SK-MEL-5 (cell line): Measurements from ENCODE around the gene AGBL3. TPM values are rescaled to one million over a fixed set of nuclear protein-coding genes. Genes with fewer than 3 reads are reported as not detected.
"Not testable (repeated sequence)": the region's sequence is repeated elsewhere in the genome, so short reads cannot be mapped to it uniquely, and the experiment has no call there.

Source experiments
- DNase-seq: peaks from one replicate; pipeline ENCODE4 v3.0.0-alpha.2; 2016; ENCODE audit warnings: low read depth, low spot score
- in situ Hi-C: cut with HindIII; loops from 2 replicates; pipeline ENCODE4 v1.10.0; 2016; ENCODE audit warnings: low sequenced_read_pairs, high pct_unique_total_duplicates, low pct_unique_long_range_greater_than_20kb
- total RNA-seq: library from RNA; depleted of rRNA; stranded (reverse); fragments of >200 nt; shearing (Covaris generic); gene quantifications from 2 replicates; pipeline ENCODE4 v1.2.3, GENCODE V29; 2014

The AGBL3 gene
- total RNA-seq, 1 experiment from 2014 or later: 0.90 TPM

DNA sequence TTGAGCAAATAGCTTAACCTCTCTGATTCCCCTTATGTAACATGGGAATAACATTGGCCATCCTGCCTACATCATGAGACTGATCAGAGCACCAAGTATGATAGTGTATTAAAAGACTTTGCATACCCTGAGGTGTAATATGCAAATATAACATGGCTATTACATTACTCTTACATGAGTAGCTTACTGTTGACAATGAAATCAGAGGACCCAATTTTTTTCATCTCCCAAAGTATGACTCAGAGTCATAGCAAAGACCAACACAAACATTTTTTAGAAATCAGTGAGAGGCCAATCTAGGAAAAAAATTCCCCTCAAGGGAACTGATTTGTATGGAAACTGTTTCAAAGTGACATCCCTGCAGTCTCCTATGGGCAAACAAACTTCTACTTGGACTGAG lies 114.5 kb downstream of the AGBL3 start:
- in situ Hi-C loops: no loop called here
- DNase-seq: peak; percentile 30

GRCh38 chr7:135102372-135102771 lies 116.1 kb downstream of the AGBL3 start:
- DNase-seq: no peak
- in situ Hi-C loops: no loop called here

DNA sequence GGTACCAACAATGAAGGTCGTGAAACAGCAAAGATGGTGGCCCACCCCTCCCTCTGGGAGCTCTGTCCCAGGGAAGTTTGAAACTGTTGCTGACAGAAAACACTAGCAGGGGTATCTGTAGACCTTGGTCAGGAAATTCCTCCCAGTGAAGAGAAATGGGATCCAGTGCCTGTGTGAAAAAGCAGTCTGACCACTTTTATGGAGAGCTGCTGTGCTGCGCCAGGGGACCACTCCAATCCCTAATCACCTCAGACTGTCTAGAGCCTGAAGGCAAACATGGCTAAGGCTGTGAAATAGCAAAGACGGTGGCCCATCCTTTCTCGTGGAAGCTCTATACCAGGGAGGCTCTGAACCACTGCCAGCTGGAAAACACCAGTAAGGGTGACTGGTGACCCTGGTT lies 123.3 kb downstream of the AGBL3 start:
- DNase-seq: no peak
- in situ Hi-C loops: no loop called here

DNA sequence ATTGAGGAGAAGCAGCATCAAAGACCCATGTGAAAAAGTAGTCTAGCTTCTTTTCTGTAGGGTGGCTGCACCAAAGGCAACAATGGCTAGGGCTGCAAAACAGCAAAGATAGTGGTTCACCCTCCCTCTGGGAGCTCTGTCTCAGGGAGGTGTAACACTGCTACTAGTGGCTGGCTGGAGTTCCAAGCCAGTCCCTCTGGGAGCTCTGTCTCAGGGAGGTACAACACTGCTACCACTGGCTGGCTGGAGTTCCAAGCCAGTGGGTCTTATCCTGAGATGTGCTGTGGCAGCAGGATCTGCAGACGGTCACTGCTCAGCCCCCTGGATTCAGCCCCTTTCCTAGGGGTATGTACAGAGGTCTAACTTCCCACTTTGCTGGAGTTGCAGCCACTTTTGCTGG lies 123.7 kb downstream of the AGBL3 start:
- no peak for DNase-seq
- in situ Hi-C loops: no loop called here

- DNase-seq: no peak
- in situ Hi-C loops: no loop called here
Measured at GRCh38 chr7:135111379-135111778, 125.1 kb downstream of the AGBL3 start.

DNA sequence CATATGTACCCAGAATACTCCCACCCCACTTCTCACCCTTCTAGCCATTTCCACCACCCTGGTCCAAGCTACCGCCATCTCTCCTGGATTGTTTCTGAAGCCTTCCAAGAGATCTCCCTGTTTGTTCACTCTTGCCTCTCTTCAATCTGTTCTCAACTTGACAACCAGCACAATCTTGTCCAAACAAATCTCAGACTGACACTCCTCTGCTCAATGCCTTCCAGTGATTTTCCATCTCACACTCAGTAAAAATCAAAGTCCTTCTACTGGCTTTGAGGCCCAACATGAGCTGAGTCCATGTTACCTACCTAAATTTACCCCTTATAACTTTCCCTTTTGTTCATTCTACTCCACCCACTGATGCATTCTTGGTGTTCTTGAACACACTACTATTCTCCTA lies 128.3 kb downstream of the AGBL3 start:
- no peak for DNase-seq
- in situ Hi-C loops: no loop called here

DNA sequence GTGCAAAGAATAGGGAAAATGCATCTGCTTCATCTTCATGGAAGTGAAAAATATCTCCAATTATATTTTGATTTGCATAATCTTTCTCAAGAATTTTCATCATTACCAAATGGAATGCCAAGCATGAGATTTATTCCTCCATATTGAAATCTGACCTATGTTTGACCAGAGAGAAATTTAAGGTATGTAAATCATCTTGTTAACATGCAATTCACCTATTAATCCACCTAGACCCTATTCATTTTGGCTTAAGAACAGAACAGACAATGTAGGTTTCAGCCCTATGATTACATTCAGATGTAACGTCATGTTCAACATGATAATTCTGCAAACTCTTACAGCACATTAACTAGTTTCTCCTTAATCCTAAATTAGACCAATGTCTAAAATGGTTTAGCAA lies 130.8 kb downstream of the AGBL3 start:
- in situ Hi-C loops: no loop called here
- DNase-seq: no peak

GRCh38 chr7:135121868-135122267 lies 135.6 kb downstream of the AGBL3 start:
- DNase-seq: no peak
- in situ Hi-C loops: no loop called here

DNA sequence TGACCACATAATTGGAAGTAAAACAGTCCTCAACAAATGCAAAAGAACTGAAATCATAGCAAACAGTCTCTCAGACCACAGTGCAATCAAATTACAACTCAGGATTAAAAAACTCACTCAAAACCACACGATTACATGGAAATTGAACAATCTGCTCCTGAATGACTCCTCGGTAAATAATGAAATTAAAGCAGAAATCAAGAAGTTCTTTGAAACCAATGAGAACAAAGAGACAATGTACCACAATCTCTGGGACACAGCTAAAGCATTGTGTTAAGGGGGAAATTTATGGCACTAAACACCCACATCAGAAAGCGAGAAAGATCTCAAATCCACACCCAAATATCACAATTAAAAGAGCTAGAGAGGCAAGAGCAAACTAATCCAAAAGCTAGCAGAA lies 138.3 kb downstream of the AGBL3 start:
- DNase-seq, in situ Hi-C loops: not testable (repeated sequence)

- no peak for DNase-seq
- in situ Hi-C loops: no loop called here
Measured at GRCh38 chr7:135128931-135129330, 142.6 kb downstream of the AGBL3 start.

- DNase-seq: peak; percentile 14
- in situ Hi-C loops: no loop called here
Measured at GRCh38 chr7:135129579-135129978, 143.3 kb downstream of the AGBL3 start.

DNA sequence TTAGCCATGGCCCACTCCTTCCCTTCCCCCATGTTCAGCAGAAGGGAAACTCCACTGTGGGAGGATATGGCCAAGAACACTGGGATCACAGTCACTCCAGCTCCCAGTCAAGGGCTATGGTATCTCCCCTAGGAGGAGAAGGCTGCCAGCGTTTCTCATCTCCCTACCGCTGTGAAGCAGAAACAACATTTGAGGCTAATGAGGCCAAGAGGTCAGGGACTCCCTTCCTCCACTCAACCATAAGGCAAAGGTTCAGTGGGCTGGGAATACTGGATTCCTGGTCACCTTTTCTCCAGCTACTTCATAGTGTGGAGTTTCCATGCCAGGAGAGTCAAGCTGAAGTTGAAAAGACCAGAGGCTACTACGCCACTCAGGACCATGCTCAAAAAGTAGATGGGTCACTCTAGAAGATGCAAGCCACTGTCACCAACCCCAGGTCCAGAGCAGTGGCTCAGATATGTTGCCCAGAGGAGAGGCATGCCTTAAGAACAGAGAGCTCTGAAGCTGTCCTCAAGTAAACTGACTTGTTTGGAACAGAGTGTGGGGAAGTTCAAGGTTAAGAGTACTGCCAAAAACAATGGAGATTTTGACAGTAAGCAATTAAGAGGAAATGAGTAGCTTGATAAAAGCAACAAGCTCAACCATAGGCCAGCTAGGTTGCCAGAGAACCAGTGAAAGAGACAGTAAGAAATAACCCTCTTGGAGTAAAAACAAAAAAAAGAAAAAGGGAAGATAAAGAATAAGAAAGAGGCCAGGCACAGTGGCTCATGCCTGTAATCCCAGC lies 157.8 kb downstream of the AGBL3 start:
- in situ Hi-C loops: no loop called here

DNA sequence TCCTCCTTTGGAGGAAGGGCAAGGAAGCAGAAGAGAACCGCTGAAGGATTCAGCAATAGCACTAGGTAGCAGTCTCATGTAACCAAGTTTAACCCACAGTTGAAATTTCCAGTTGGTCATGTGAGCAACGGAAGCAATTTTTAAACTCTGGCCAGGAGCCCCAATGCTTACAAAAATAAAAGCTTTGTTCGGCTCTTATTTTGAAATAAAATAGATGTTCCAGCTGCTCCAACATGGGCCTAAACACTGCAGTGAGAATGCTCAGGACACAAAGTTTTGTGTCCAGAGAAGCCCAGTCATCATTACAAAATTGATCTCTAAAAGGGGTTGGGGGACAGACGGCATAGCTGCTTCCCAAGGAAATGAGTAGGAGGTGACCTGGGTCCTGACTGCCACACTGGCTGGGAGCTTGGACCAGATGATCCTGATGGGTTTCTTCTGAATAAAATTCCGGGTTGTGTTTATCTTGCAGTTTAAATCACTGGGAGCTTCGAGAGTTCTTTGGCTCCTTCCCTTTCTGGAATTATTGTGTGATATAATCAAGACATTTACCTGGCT lies 161.1 kb downstream of the AGBL3 start:
- in situ Hi-C loops: no loop called here
- DNase-seq: peak; percentile 50

More for the DNA sequence above, 157.8 kb downstream of the AGBL3 start:
- DNase-seq: no peak

- DNase-seq: peak; percentile 87
- in situ Hi-C loops: no loop called here
Measured at GRCh38 chr7:135147899-135148721, 161.8 kb downstream of the AGBL3 start, which contains the start of gene TMEM140. Gene TMEM140 (plus strand): TSS chr7:135148072. CDS start chr7:135164442, 16,370 bp downstream.

DNA sequence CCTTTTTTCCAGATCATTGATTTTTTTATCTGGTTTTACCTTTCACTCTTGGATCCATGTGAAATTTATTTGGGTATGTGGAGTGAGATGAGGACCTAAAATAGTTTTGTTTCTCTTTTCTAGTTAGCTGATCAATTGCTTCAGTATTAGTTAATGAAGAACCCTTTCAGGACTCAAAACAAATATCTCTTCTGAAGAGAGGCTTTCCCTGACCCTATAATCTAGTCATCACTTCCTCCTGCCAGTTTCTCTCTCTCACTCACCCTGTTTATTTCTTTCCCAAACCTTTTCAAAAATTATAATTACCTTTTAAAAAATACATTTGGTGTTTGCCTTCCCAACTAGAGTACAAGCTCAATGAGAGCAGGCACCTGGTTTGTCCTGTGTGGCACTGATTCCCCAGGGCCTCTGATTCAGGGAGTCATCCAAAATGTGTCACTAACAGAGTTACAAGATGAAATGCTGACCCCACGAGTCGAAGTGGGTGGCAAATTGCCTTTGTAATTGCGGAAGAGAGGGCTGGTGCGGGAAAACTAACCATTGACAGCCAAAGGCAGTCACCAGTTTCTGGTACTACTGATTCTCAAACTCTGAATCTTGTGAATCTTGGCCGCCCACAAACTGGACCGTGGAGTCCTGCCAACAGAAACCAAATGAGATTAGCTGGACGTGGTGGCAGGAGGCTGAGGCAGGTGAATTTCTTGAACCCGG lies 163.9 kb downstream of the AGBL3 start:
- DNase-seq: no peak
- in situ Hi-C loops: no loop called here

GRCh38 chr7:135151132-135151531 lies 164.8 kb downstream of the AGBL3 start:
- in situ Hi-C loops: no loop called here
- no peak for DNase-seq

DNA sequence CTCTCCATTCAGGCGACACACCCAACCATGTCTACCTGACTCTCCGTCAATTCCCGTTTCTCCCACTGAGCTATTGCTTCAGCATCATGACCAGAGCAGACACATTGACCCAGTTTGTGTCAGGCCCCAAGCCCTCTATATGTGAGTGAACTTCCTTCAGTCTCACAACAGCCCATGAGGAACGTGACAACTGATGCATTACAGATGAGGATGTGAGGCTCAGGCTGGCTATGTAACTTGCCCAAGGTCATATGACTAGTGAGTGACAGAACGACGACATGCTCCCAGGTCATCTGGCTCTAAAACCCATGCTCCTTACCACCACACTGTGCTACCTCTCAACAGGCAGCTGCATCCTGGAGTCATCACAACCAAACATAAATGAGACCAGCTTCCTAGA lies 165.2 kb downstream of the AGBL3 start:
- in situ Hi-C loops: no loop called here
- no peak for DNase-seq

- in situ Hi-C loops: no loop called here
- no peak for DNase-seq
Measured at GRCh38 chr7:135152442-135152841, 166.1 kb downstream of the AGBL3 start.
